B cell (primary cell): ENCODE results near the gene PARD6G. TPM values are rescaled to one million over a fixed set of nuclear protein-coding genes. Genes with fewer than 3 reads are reported as not detected.

Experiments used
- ATAC-seq: fragments of 200-7000 bp; cut with Tn5 transposase; one replicate; pipeline ENCODE4 v1.10.0; 2021; ENCODE audit warnings: low read depth, mild to moderate bottlenecking, moderate number of reproducible peaks, moderate library complexity
- CTCF ChIA-PET: fragments of 350-600 bp; sonication (Branson Sonifier 250); formaldehyde crosslinking; loops from one replicate; lab custom pipeline; 2021; ENCODE audit warnings: antibody characterized with exemption, inconsistent platforms; lab: Charles Lee
- POLR2A ChIA-PET: fragments of 350-600 bp; sonication (Branson Sonifier 250); formaldehyde crosslinking; loops from one replicate; lab custom pipeline; 2021; ENCODE audit warnings: antibody characterized with exemption; lab: Charles Lee
- DNase-seq: peaks from one replicate; pipeline ENCODE4 v3.0.0; 2013
- H2AFZ ChIP-seq: 2 replicates; pipeline ENCODE4 v1.6.1; 2012; ENCODE audit warnings: mild to moderate bottlenecking, low read depth, low read length; ENCODE audit not compliant: insufficient read depth, poor library complexity, severe bottlenecking
- H3K27ac ChIP-seq, 2 donors: 1 replicate in 1 of 2; 2 replicates in 1 of 2; pipeline ENCODE4 v1.5.1; 2012 to 2013; ENCODE audit warnings: low read length in 2 of 2, mild to moderate bottlenecking in 2 of 2, moderate library complexity in 1 of 2
- H3K27me3 ChIP-seq, 4 experiments: fragments of 200-600 bp in 1 of 4; sonication (generic) in 1 of 4; replicated peaks in 1 of 4; 1 replicate in 2 of 4; 2 replicates in 2 of 4; pipeline versions ENCODE4 v1.6.1 to v1.7.0; 2013 to 2016; ENCODE audit warnings: low read length in 3 of 4, mild to moderate bottlenecking in 2 of 4, mixed read lengths in 1 of 4, moderate library complexity in 1 of 4; ENCODE audit not compliant: insufficient read depth in 4 of 4, control insufficient read depth in 3 of 4; ENCODE audit errors: control extremely low read depth in 1 of 4
- H3K36me3 ChIP-seq, 2 experiments: replicated peaks in 1 of 2; 1 replicate in 1 of 2; 2 replicates in 1 of 2; pipeline versions ENCODE4 v1.6.1 to v1.7.1; 2013; ENCODE audit warnings: low read length in 1 of 2; ENCODE audit not compliant: insufficient read depth in 2 of 2, control insufficient read depth in 1 of 2; ENCODE audit errors: control extremely low read depth in 1 of 2, extremely low read depth in 1 of 2
- H3K4me1 ChIP-seq, 2 donors: fragments of 200-600 bp in 1 of 2; sonication (generic) in 1 of 2; 1 replicate in 1 of 2; 2 replicates in 1 of 2; pipeline versions ENCODE4 v1.5.1 to v1.6.1; 2013 to 2017; ENCODE audit warnings: low read length in 2 of 2; ENCODE audit not compliant: control insufficient read depth in 2 of 2, insufficient read depth in 2 of 2
- H3K4me2 ChIP-seq: replicated peaks from 2 replicates; pipeline ENCODE3; 2012; ENCODE audit warnings: mild to moderate bottlenecking, low read depth, low read length; ENCODE audit not compliant: poor library complexity, severe bottlenecking
- H3K4me3 ChIP-seq, 5 experiments: fragments of 200-600 bp in 1 of 5; sonication (generic) in 1 of 5; 1 replicate in 3 of 5; 2 replicates in 2 of 5; pipeline versions ENCODE4 v1.5.1 to v1.7.0; 2011 to 2016; ENCODE audit warnings: low read length in 4 of 5, mild to moderate bottlenecking in 4 of 5, low read depth in 2 of 5, control low read depth in 1 of 5, moderate library complexity in 1 of 5; ENCODE audit not compliant: insufficient read depth in 1 of 5; ENCODE audit errors: control extremely low read depth in 1 of 5, extremely low read depth in 1 of 5
- H3K79me2 ChIP-seq: fragments of 200-600 bp; sonication (generic); one replicate; pipeline ENCODE4 v1.6.0; 2016; ENCODE audit warnings: low read length; ENCODE audit not compliant: control insufficient read depth, insufficient read depth
- H3K9ac ChIP-seq: fragments of 200-600 bp; sonication (generic); 2 replicates; pipeline ENCODE4 v1.6.1; 2017; ENCODE audit warnings: mild to moderate bottlenecking, low read length, moderate library complexity
- H3K9me3 ChIP-seq, 3 donors: one replicate each; pipeline versions ENCODE4 v1.6.1 to v1.7.1; 2013; ENCODE audit warnings: low read length in 2 of 3; ENCODE audit not compliant: control insufficient read depth in 2 of 3, insufficient read depth in 1 of 3; ENCODE audit errors: control extremely low read depth in 1 of 3
- H4K20me1 ChIP-seq: 2 replicates; pipeline ENCODE4 v1.6.0; 2012; ENCODE audit warnings: mild to moderate bottlenecking, low read length; ENCODE audit not compliant: insufficient read depth, control insufficient read depth, poor library complexity, severe bottlenecking
- H3K27ac Mint-ChIP-seq: one replicate; pipeline ENCODE4 v1.8.0; 2021; ENCODE audit warnings: mixed read lengths
- H3K27me3 Mint-ChIP-seq: one replicate; pipeline ENCODE4 v1.8.0; 2021; ENCODE audit warnings: mixed read lengths
- H3K4me1 Mint-ChIP-seq: one replicate; pipeline ENCODE4 v1.8.0; 2021; ENCODE audit warnings: mixed read lengths
- H3K4me3 Mint-ChIP-seq: one replicate; pipeline ENCODE4 v1.8.0; 2021; ENCODE audit warnings: mixed read lengths
- H3K9me3 Mint-ChIP-seq: one replicate; pipeline ENCODE4 v1.8.0; 2022; ENCODE audit warnings: mixed read lengths; ENCODE audit not compliant: insufficient read depth
- CTCF ChIP-seq: fragments of 200-600 bp; IDR thresholded peaks from one replicate; pipeline ENCODE4 v1.8.0; 2022; ENCODE audit warnings: antibody characterized with exemption, mild to moderate bottlenecking
- EZH2 ChIP-seq: IDR thresholded peaks from 2 replicates; pipeline ENCODE4 v1.6.1; 2012; ENCODE audit warnings: borderline replicate concordance, low read depth, mild to moderate bottlenecking, moderate library complexity, low read length; ENCODE audit not compliant: insufficient read depth, poor library complexity, severe bottlenecking
- WGBS: methylation state at CpG from one replicate; pipeline ENCODE4 v1.1.5; 2013; ENCODE audit warnings: missing lambda C conversion rate; ENCODE audit not compliant: insufficient coverage; 5-methylcytosine and 5-hydroxymethylcytosine counted together
- intact Hi-C: fragments of 100-400 bp; cut with micrococcal nuclease; formaldehyde crosslinking; loops from one replicate; pipeline ENCODE4 v1.10.0; 2022
- polyA plus RNA-seq: library from polyadenylated mRNA; depleted of rRNA; stranded (reverse); fragments of >200 nt; gene quantifications from 2 replicates; pipeline ENCODE4 v1.2.3, GENCODE V29; 2012
- total RNA-seq, 2 donors: library from RNA; stranded (reverse); fragments of 120-200 nt in 1 of 2; gene quantifications; 1 replicate in 1 of 2; 2 replicates in 1 of 2; pipeline versions ENCODE4 v1.2.3 to v1.2.4, GENCODE V29; 2013 to 2022

PARD6G gene
- total and polyA plus RNA-seq, 2 donors (not counting 1 experiment from before 2014, with no cell fraction given), result not detected

DNA sequence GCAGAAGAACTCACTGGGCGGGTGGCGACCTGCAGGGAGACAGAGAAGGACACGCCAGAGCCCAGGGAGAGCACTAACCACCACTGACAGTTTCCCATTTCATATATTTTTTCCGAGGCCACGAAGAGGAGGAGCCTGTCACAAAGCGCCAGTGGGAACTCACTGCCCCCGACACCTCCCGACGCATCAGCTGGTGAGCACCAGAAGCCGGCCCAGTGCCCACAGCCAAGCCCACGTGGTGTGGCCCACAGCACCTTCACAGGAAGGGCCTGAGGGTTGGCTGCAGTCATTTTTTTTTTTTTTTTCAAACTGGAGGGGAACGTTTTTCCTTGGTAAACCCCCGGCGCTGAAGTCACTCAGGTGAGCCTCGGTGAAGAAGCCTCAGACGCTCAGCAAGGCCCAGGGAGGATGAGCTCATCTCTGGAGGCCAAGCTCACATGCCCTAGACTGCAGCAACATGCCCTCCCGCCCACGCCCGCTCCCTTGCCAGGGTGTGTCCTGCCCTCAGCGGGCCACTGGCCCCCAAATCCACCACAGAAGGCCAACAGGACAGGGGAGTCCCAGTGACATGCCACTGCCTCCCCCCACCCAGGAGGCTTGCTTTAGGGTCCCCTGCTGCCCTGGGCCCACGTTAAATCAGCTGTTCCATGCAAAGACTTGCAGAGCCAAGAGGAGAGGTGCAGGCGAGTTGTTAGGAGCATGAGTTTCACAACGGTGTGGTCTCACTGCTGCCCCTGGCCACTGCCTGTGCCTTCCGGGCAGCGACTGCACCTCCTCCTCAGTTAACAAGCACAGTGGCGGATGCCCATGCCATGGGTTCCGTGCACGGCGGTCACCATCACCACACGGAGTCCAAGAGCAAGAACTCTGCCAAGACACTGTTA, 68.1 kb downstream of the PARD6G start:
- H3K36me3 ChIP-seq, result no peaks in the 10 kb centered on the region
- H3K4me1 ChIP-seq, result no peaks in the 10 kb centered on the region
- H3K9me3 Mint-ChIP-seq, result no peaks in the 10 kb centered on the region
- ATAC-seq, result no peak
- peaks cover 0 to 2% (median 0%) of the 10 kb centered on the region in 4 experiments for H3K27me3 ChIP-seq
- H3K4me2 ChIP-seq, result no peak overlapping the region
- intact Hi-C loops, result no loop called here
- no peaks in the 10 kb centered on the region for H4K20me1 ChIP-seq
- no peak overlapping the region for H3K4me3 ChIP-seq
- no peak for DNase-seq
- no peaks in the 10 kb centered on the region for H3K4me1 Mint-ChIP-seq
- H3K79me2 ChIP-seq, result no peaks in the 10 kb centered on the region
- no peak overlapping the region for H3K27ac Mint-ChIP-seq
- no peak overlapping the region for H3K9ac ChIP-seq
- WGBS, result 79% methylated on average over 26 of the region's 30 CpGs
- H3K27me3 Mint-ChIP-seq, result peaks cover 46% of the 10 kb centered on the region
- H2AFZ ChIP-seq, result no peak overlapping the region
- CTCF ChIA-PET, result no interaction called here
- no peak for TF ChIP-seq CTCF
- TF ChIP-seq EZH2, result no peak
- no peaks in the 10 kb centered on the region for H3K9me3 ChIP-seq
- H3K27ac ChIP-seq, result no peak overlapping the region
- no peak overlapping the region for H3K4me3 Mint-ChIP-seq
- POLR2A ChIA-PET, result no interaction called here

DNA sequence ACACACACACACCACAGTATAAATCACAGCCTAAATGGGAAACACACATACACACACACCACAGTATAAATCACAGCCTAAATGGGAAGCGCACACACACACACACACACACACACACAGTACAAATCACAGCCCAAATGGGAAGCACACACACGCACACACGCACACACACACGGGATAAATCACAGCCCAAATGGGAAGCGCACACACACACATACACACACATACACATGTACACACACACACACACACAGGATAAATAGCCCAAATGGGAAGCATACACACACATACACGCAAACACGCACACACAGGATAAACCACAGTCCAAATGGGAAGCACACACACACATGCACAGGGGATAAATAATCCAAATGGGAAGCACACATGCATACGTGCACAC, 70.2 kb downstream of the PARD6G start:
- no peak overlapping the region for H3K4me3 Mint-ChIP-seq

More for the DNA sequence above, 70.2 kb downstream of the PARD6G start:
- Histone ChIP-seq H4K20me1 (no peaks in the 10 kb centered on the region), H3K27ac (no peak overlapping the region), H3K36me3 (no peaks in the 10 kb centered on the region), H3K4me3 (no peak overlapping the region), H3K27me3 (peaks cover 0 to 10% (median 5%) of the 10 kb centered on the region in 4 experiments), H3K79me2 (no peaks in the 10 kb centered on the region), H3K4me1 (no peaks in the 10 kb centered on the region), H3K4me2 (no peak overlapping the region), H2AFZ (no peak overlapping the region), H3K9ac (no peak overlapping the region), H3K9me3 (no peaks in the 10 kb centered on the region)
- ChIA-PET CTCF (no interaction called here), POLR2A (no interaction called here)
- Mint-ChIP-seq H3K9me3 (no peaks in the 10 kb centered on the region), H3K4me1 (no peaks in the 10 kb centered on the region), H3K27ac (no peak overlapping the region), H3K27me3 (peaks cover 51% of the 10 kb centered on the region)
- ATAC-seq (no peak), DNase-seq (no peak)
- TF ChIP-seq CTCF (no peak), EZH2 (no peak)
- 93% methylated on average over 7 of the region's 8 CpGs for WGBS
- intact Hi-C loops, result no loop called here
